NCI-H2107 treated with DMSO at 0.1 percent for 48 hours (cell line): ENCODE measurements around the gene ARHGAP40.
"Not testable (repeated sequence)": the region's sequence is repeated elsewhere in the genome, so short reads cannot be mapped to it uniquely, and the experiment has no call there.

ENCODE experiments used
- DNase-seq: peaks from one replicate; lab custom pipeline; 2025; ENCODE audit not compliant: unreplicated experiment; lab: John Stamatoyannopoulos, UW

Gene ARHGAP40

GRCh38 chr20:38586181-38586525 is 15.5 kb upstream of the ARHGAP40 start:
- DNase-seq: no peak

GRCh38 chr20:38588303-38588702 is 13.3 kb upstream of the ARHGAP40 start:
- DNase-seq: no peak

GRCh38 chr20:38589351-38589750 is 12.3 kb upstream of the ARHGAP40 start:
- no peak for DNase-seq

DNA sequence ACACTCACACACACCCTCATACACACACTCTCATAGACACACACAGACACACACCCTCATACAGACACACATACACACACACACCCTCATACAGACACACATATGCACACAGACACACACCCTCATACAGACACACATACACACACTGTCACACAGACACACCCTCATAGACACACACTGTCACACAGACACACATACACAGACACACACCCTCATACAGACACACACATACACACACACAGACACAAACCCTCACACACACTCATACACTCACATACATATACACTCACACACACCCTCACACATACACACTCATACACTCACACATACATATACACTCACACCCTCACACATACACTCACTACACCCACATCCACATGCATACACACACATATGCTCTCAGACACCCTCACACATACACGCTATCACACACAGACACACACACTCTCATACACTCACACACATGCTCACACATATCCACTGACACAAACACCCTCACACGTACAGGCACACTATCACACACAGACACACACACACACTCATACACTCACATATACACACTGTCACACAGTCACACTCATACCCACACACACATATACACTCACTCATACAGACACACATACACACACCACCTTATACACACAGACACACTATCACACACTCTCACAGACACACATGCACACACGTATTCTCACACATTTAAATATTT is 11.5 kb upstream of the ARHGAP40 start:
- no peak for DNase-seq

DNA sequence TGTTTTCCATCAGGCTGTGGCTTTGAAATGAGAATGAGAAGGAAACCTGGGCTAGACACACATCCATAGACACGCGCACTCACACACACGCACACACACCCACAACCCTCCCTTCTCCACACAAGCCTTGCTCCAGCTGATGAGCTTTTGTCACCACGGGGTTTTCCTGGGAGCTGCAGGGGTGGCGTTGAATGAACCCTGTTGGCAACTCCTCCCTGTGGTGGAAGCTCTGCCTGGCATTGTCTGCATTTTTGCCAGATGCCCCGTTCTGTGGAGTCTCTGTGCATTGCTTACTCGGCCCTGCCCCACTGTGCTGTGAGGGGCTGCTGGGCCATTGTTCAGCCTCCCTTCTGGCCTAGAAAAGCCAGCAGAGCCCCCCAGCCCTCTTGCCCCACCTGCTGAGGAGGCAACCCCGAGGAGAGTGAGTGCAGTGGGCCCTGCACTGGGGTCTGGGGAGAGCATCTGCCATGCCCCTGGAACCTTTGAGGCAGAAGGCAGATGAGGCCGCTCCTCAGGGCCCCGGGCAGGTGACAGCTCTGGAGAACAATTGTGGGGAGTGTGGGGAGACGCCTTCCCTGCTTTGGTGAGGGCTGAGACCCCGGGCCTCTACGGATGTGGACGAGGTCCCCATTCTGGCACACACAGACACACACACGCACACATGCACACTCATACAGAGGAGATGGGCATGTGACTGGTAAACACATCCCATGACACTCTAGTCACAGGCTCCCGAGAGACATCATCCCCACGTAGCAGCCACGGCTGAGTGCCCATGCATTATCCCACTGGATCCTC is 10.7 kb upstream of the ARHGAP40 start:
- DNase-seq: no peak

DNA sequence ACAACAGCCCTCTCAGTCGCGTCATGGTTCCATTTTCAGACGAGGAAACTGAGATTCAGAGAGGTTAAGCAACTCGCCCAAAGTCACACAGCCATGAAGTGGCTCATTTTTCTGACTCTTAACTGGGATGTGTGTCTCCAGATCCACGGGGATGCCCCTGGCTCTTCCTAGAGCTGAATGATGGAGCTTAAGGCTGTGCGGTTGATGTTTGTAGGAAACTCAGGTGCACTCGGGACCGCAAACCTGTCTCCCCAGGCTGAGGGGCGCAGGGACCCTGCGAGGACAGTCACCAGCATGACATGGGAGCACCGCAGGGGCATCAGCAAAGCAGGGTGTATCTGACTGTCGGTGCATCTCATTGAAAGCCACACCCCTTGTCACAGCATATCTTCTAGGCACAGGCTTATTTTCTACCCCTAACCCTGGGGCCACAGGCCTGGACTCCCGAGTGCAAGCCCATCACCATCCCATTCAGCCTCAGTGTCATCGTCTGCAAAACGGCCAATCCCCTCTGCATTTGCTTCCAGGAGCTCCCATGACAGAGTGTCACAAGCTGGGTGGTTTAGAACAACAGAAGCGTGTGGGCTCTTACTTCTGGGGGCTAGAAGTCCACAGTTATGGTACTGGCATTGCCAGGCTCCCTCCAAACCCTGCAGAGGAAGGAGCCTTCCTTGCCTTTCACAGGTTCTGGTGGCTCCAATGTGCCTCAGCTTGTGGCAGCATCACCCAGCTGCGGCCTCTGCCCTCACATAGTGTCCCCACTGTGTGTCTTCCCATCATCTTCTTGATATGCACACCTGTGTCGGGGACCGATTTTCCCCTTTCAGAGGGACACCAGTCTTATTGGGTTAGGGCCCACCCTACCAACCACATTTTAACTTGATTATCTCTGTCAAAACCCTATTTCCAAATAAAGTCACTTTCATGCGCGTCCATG is 9.9 kb upstream of the ARHGAP40 start:
- no peak for DNase-seq

DNA sequence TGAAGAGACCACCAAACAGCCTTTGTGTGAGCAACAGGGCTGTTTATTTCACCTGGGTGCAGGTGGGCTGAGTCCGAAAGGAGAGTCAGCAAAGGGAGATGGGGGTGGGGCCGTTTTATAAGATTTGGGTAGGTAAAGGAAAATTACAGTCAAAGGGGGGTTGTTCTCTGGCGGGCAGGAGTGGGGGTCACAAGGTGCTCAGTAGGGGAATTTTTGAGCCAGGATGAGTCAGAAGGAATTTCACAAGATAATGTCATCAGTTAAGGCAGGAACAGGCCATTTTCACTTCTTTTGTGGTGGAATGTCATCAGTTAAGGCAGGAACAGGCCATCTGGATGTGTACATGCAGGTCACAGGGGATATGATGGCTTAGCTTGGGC is 9.2 kb upstream of the ARHGAP40 start:
- DNase-seq: not testable (repeated sequence)

- DNase-seq: not testable (repeated sequence)
Observed at GRCh38 chr20:38594281-38594680, 7.3 kb upstream of the ARHGAP40 start.

DNA sequence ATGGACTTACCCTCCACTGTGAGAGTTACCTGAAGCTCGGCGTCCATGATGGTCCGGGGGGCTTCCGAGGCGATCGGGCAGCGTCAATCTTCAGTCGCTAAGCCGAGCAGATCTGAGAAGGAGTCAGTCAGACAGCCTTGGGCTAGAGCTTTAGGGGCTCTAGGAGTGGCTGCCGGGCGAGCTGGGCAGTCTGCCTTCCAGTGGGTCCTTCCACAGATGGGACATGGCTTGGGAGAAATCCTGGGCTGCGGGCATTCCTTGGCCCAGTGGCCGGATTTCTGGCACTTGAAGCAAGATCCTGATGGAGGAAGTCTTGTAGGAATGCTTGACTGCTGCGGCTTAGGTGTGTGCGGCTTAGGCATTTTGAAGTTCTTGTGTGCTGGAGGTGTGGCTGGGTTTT is 5.7 kb upstream of the ARHGAP40 start:
- DNase-seq: not testable (repeated sequence)

GRCh38 chr20:38599410-38599882 is 2.2 kb upstream of the ARHGAP40 start:
- no peak for DNase-seq

GRCh38 chr20:38600057-38600456 is 1.6 kb upstream of the ARHGAP40 start:
- DNase-seq: no peak

DNA sequence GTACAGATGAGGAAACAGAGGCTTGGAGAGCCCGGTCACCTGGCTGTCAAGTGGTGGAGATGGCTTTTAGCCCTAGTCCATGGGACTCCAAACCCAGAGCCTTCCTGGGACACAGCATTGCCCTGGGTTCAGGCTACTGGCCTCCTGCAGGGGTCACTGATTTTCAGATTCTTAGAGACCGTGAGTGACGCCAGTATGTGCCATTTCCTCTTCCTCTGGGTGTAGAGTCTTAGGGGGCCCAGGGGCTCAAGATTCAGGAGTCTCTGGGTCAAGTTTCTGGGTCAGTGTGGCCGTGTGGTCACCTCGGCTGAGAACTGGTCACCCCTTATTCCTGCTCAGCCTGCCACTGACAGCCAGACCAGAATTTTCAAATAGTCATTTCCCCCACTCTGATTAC is 574 bp downstream of the ARHGAP40 start:
- no peak for DNase-seq

GRCh38 chr20:38603286-38603685 is 1.7 kb downstream of the ARHGAP40 start:
- DNase-seq: no peak

DNA sequence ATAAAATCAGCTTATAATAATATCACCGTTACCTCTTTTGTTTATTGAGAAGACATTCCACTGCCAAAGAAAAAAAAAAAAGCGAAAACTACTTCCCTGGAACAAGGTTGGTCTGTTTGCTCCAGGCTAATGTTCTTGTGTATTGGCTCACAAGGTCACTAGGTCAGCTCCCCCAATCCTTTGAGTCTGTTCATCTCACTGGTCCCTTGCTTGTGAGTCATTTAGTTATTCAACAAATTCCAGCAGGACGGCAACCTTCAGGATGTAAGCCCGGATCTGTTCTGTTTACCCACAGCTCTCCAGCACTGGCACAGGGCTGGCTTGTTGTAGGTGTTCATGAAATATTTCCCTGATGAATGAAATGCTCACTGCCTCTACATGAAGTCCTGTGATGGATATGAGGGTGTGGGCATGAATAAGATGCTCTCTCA is 3.3 kb downstream of the ARHGAP40 start:
- DNase-seq: no peak

GRCh38 chr20:38607351-38607750 is 5.7 kb downstream of the ARHGAP40 start:
- no peak for DNase-seq

GRCh38 chr20:38608188-38608587 is 6.6 kb downstream of the ARHGAP40 start:
- no peak for DNase-seq

- no peak for DNase-seq
Observed at GRCh38 chr20:38609815-38610214, 8.2 kb downstream of the ARHGAP40 start.

DNA sequence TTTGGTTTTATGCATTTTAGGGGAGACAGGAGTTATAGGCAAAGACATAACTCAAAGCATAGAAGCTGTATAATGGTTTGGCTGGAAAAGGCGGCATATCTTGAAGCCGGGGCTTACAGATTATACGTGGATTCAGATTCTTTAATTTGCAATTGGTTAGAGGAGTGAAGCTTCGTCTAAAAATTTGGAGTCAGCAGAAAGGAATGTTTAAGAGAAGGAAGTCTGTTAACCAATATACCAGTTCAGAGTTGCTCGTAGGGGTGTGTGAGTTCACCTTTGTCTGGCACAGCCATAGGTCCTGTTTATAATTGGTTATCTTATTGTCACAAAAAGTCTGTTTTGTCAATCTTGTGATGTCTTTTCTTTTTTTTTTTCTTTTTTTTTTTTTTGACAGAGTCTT is 8.9 kb downstream of the ARHGAP40 start:
- DNase-seq: no peak

DNA sequence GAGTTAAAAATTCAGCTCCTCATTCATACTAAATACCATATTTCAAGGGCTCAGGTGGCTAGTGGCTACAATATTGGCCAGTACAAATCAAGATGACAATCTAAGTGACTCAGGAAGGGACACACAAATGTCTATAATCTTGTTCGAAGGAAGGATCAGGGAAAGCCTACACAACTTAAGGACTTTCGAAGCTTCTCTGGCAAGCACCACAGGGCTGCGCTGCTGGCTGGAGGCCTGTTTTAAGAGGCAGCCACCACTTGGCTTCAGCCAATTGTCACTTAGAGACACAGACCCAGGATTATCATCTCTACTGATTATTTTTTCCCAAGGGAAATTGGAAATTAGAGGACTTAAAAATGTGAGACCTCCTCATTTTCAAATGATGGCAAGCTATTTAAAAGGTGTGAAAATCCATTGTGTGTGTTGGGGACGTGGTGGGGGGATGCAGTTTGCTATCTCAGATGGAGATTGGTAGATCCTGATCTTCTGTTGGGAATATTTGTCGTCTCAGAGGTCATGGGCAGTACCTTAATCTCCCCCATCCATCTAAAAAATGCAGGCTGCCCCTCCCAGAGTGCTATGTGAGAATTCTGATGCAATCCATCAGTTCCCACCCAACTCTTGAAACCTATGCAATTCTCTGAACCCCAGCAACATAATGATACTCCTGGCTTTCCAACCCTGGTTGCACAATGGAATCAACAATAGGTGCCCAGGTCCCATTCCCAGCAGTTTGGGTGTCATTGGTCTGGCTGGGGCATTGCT is 11.3 kb downstream of the ARHGAP40 start:
- DNase-seq: no peak

- no peak for DNase-seq
Observed at GRCh38 chr20:38615283-38615682, 13.7 kb downstream of the ARHGAP40 start.

DNA sequence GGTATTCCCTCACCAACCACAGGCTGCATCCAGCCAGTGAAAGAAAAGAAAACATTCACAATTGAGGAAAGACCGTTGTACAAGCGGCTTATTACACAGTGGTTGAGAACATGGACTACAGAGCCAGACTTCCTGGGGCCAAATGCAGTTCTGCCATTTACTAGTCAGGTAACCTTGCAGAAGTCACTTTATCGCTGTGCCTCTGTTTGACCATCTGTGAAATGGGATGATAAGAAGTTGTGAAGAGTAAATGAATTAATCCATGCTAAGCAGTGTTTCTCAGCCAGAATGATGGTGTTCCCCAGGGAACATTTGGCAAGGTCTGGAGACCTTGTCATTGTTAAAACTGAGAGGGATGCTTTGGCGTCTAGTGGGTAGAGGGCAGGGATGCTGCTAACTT is 14.8 kb downstream of the ARHGAP40 start:
- no peak for DNase-seq
